Activated CD8-positive, alpha-beta T cell treated with anti-CD3 and anti-CD28 coated beads, Interleukin-2, amount 10 ng/mL, durations not matched to agents 7 days and 5 days (primary cell): ENCODE data around the gene AGBL4. TPM values are rescaled to one million over a fixed set of nuclear protein-coding genes. Genes with fewer than 3 reads are reported as not detected.

Source experiments
- ATAC-seq: fragments of 150-1000 bp; cut with Tn5 transposase; one replicate; pipeline ENCODE4 v1.10.0; 2021; ENCODE audit warnings: moderate library complexity
- CTCF ChIA-PET: fragments of 350-600 bp; sonication (Branson Sonifier 250); formaldehyde crosslinking; loops from one replicate; lab custom pipeline; 2021; ENCODE audit warnings: antibody characterized with exemption; lab: Charles Lee
- POLR2A ChIA-PET: fragments of 350-600 bp; sonication (Branson Sonifier 250); formaldehyde crosslinking; loops from one replicate; lab custom pipeline; 2021; ENCODE audit warnings: antibody characterized with exemption; lab: Charles Lee
- DNase-seq: peaks from one replicate; pipeline ENCODE4 v3.0.0-alpha.2; 2020
- H3K27ac Mint-ChIP-seq: one replicate; pipeline ENCODE4 v1.8.0; 2021; ENCODE audit warnings: mild to moderate bottlenecking, mixed read lengths
- H3K27me3 Mint-ChIP-seq: one replicate; pipeline ENCODE4 v1.8.0; 2021; ENCODE audit warnings: low read depth, mixed read lengths
- H3K36me3 Mint-ChIP-seq: one replicate; pipeline ENCODE4 v1.8.0; 2021; ENCODE audit warnings: low read depth, mixed read lengths
- H3K4me1 Mint-ChIP-seq: one replicate; pipeline ENCODE4 v1.8.0; 2021; ENCODE audit warnings: low read depth, mixed read lengths
- H3K4me3 Mint-ChIP-seq: one replicate; pipeline ENCODE4 v1.8.0; 2021; ENCODE audit warnings: mild to moderate bottlenecking, mixed read lengths
- H3K9me3 Mint-ChIP-seq: one replicate; pipeline ENCODE4 v1.8.0; 2022; ENCODE audit warnings: mixed read lengths; ENCODE audit not compliant: insufficient read depth
- total RNA-seq, 2 experiments: library from RNA; stranded (reverse); gene quantifications; one replicate each; pipeline ENCODE4 v1.2.3, GENCODE V29; 2021

AGBL4 gene
- total RNA-seq, 2 experiments from 2014 or later: not detected

GRCh38 chr1:48943826-48944225 lies 1079.9 kb downstream of the AGBL4 start:
- ChIA-PET CTCF (no interaction called here), POLR2A (no interaction called here)
- ATAC-seq (no peak), DNase-seq (no peak)
- no peaks in the 10 kb centered on the region for H3K36me3 Mint-ChIP-seq
- H3K27ac Mint-ChIP-seq: no peak overlapping the region
- peaks cover 4% of the 10 kb centered on the region for H3K27me3 Mint-ChIP-seq
- H3K9me3 Mint-ChIP-seq: no peaks in the 10 kb centered on the region
- no peak overlapping the region for H3K4me3 Mint-ChIP-seq
- H3K4me1 Mint-ChIP-seq: no peaks in the 10 kb centered on the region

- H3K4me3 Mint-ChIP-seq: no peak overlapping the region
- no peak overlapping the region for H3K27ac Mint-ChIP-seq
- no peaks in the 10 kb centered on the region for H3K4me1 Mint-ChIP-seq
- peaks cover 4% of the 10 kb centered on the region for H3K27me3 Mint-ChIP-seq
- CTCF ChIA-PET: no interaction called here
- no peak for DNase-seq
- POLR2A ChIA-PET: no interaction called here
- H3K9me3 Mint-ChIP-seq: no peaks in the 10 kb centered on the region
- no peak for ATAC-seq
- no peaks in the 10 kb centered on the region for H3K36me3 Mint-ChIP-seq
Measured at GRCh38 chr1:48943393-48943792, 1080.4 kb downstream of the AGBL4 start.

GRCh38 chr1:48940962-48941732 lies 1082.6 kb downstream of the AGBL4 start:
- POLR2A ChIA-PET: no interaction called here
- H3K36me3 Mint-ChIP-seq: no peaks in the 10 kb centered on the region
- H3K4me3 Mint-ChIP-seq: no peak overlapping the region
- H3K27ac Mint-ChIP-seq: no peak overlapping the region
- no peaks in the 10 kb centered on the region for H3K9me3 Mint-ChIP-seq
- CTCF ChIA-PET: no interaction called here
- no peak for DNase-seq
- H3K27me3 Mint-ChIP-seq: no peaks in the 10 kb centered on the region
- H3K4me1 Mint-ChIP-seq: no peaks in the 10 kb centered on the region
- no peak for ATAC-seq

GRCh38 chr1:48940354-48940753 lies 1083.4 kb downstream of the AGBL4 start:
- Mint-ChIP-seq H3K9me3 (no peaks in the 10 kb centered on the region), H3K4me1 (no peaks in the 10 kb centered on the region), H3K36me3 (no peaks in the 10 kb centered on the region), H3K27me3 (no peaks in the 10 kb centered on the region), H3K27ac (no peak overlapping the region), H3K4me3 (no peak overlapping the region)
- ATAC-seq (no peak), DNase-seq (no peak)
- CTCF ChIA-PET: no interaction called here
- POLR2A ChIA-PET: no interaction called here

- Mint-ChIP-seq H3K27ac (no peak overlapping the region), H3K36me3 (no peaks in the 10 kb centered on the region), H3K9me3 (no peaks in the 10 kb centered on the region), H3K4me1 (no peaks in the 10 kb centered on the region), H3K27me3 (no peaks in the 10 kb centered on the region), H3K4me3 (no peak overlapping the region)
- ChIA-PET CTCF (no interaction called here), POLR2A (no interaction called here)
- DNase-seq (no peak), ATAC-seq (no peak)
Measured at GRCh38 chr1:48939828-48940227, 1083.9 kb downstream of the AGBL4 start.

- no peaks in the 10 kb centered on the region for H3K27me3 Mint-ChIP-seq
- H3K9me3 Mint-ChIP-seq: no peaks in the 10 kb centered on the region
- no peak for ATAC-seq
- no peaks in the 10 kb centered on the region for H3K36me3 Mint-ChIP-seq
- H3K4me3 Mint-ChIP-seq: no peak overlapping the region
- H3K27ac Mint-ChIP-seq: no peak overlapping the region
- CTCF ChIA-PET: no interaction called here
- POLR2A ChIA-PET: no interaction called here
- DNase-seq: no peak
- H3K4me1 Mint-ChIP-seq: no peaks in the 10 kb centered on the region
Measured at GRCh38 chr1:48939042-48939441, 1084.7 kb downstream of the AGBL4 start.

GRCh38 chr1:48937732-48938131 lies 1086.0 kb downstream of the AGBL4 start:
- no peaks in the 10 kb centered on the region for H3K9me3 Mint-ChIP-seq
- no peaks in the 10 kb centered on the region for H3K36me3 Mint-ChIP-seq
- no peak overlapping the region for H3K4me3 Mint-ChIP-seq
- H3K27ac Mint-ChIP-seq: no peak overlapping the region
- ATAC-seq (no peak), DNase-seq (no peak)
- ChIA-PET CTCF (no interaction called here), POLR2A (no interaction called here)
- no peaks in the 10 kb centered on the region for H3K27me3 Mint-ChIP-seq
- H3K4me1 Mint-ChIP-seq: no peaks in the 10 kb centered on the region

- DNase-seq (no peak), ATAC-seq (no peak)
- H3K27me3 Mint-ChIP-seq: no peaks in the 10 kb centered on the region
- H3K4me1 Mint-ChIP-seq: no peaks in the 10 kb centered on the region
- CTCF ChIA-PET: no interaction called here
- no peak overlapping the region for H3K27ac Mint-ChIP-seq
- H3K4me3 Mint-ChIP-seq: no peak overlapping the region
- H3K9me3 Mint-ChIP-seq: no peaks in the 10 kb centered on the region
- H3K36me3 Mint-ChIP-seq: no peaks in the 10 kb centered on the region
- POLR2A ChIA-PET: no interaction called here
Measured at GRCh38 chr1:48936436-48936835, 1087.3 kb downstream of the AGBL4 start.

- no peak overlapping the region for H3K27ac Mint-ChIP-seq
- no peak for ATAC-seq
- H3K4me1 Mint-ChIP-seq: no peaks in the 10 kb centered on the region
- CTCF ChIA-PET: no interaction called here
- H3K4me3 Mint-ChIP-seq: no peak overlapping the region
- no peaks in the 10 kb centered on the region for H3K36me3 Mint-ChIP-seq
- H3K27me3 Mint-ChIP-seq: no peaks in the 10 kb centered on the region
- POLR2A ChIA-PET: no interaction called here
- DNase-seq: no peak
- no peaks in the 10 kb centered on the region for H3K9me3 Mint-ChIP-seq
Measured at GRCh38 chr1:48932366-48932765, 1091.4 kb downstream of the AGBL4 start.

- ChIA-PET CTCF (no interaction called here), POLR2A (no interaction called here)
- Mint-ChIP-seq H3K4me3 (no peak overlapping the region), H3K4me1 (no peaks in the 10 kb centered on the region), H3K27me3 (no peaks in the 10 kb centered on the region), H3K27ac (no peak overlapping the region), H3K36me3 (no peaks in the 10 kb centered on the region), H3K9me3 (no peaks in the 10 kb centered on the region)
- ATAC-seq: no peak
- DNase-seq: no peak
Measured at GRCh38 chr1:48931506-48932192, 1092.1 kb downstream of the AGBL4 start.

GRCh38 chr1:48930011-48930410 lies 1093.7 kb downstream of the AGBL4 start:
- Mint-ChIP-seq H3K27ac (no peak overlapping the region), H3K36me3 (no peaks in the 10 kb centered on the region), H3K4me1 (no peaks in the 10 kb centered on the region), H3K27me3 (no peaks in the 10 kb centered on the region), H3K4me3 (no peak overlapping the region), H3K9me3 (no peaks in the 10 kb centered on the region)
- POLR2A ChIA-PET: no interaction called here
- DNase-seq: no peak
- CTCF ChIA-PET: no interaction called here
- ATAC-seq: no peak

GRCh38 chr1:48924099-48924498 lies 1099.7 kb downstream of the AGBL4 start:
- DNase-seq (no peak), ATAC-seq (no peak)
- Mint-ChIP-seq H3K4me3 (no peak overlapping the region), H3K9me3 (no peaks in the 10 kb centered on the region), H3K36me3 (no peaks in the 10 kb centered on the region), H3K4me1 (no peaks in the 10 kb centered on the region), H3K27me3 (no peaks in the 10 kb centered on the region), H3K27ac (no peak overlapping the region)
- ChIA-PET CTCF (no interaction called here), POLR2A (no interaction called here)
